Fibroblast of peridontal ligament (primary cell): Measurements from ENCODE around the gene WWC2.
"Not testable (repeated sequence)": the region's sequence is repeated elsewhere in the genome, so short reads cannot be mapped to it uniquely, and the experiment has no call there.

Source experiments
- DNase-seq: peaks from one replicate; pipeline ENCODE4 v3.0.0-alpha.2; 2010; ENCODE audit errors: extremely low read depth

WWC2 gene

GRCh38 chr4:183299464-183299863 is 200.4 kb downstream of the WWC2 start:
- DNase-seq = no peak

GRCh38 chr4:183300070-183300469 is 201.0 kb downstream of the WWC2 start:
- no peak for DNase-seq

DNA sequence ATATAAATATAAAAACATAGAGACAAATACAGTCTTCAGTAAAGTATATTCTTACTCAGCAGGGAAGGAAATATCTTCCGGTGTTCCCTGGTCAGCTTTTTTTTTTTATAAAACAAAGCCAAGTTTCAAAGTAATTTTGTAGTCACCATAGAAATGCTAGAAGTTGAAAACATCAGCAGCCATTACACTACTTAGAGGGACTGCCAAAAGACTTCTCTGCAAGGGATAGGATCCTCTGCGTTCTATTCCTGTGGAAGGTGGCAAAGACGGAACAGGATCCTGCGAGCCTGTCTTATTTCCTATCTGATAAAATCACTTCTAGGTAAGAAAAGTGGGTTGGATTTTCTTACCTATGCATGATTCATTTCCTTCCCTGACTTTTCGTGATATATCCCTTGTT is 201.6 kb downstream of the WWC2 start:
- no peak for DNase-seq

DNA sequence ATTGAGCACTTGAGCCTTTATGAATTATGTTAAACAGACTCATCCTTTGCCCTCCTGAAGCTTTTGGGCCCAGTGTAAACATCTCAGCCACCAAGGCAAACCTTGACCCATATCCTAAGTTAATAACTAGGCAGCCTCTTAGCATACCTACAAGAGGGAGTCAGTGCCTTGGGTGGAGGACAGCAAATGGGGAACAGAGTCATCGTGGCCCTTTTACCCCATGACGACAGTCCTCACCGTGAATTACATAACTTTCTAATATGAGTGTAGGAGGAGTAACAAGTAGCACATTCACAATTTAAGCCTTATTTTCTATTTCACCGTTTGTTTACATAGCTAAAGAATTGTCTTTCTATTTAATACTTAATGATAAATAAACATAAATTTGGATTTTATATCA is 204.2 kb downstream of the WWC2 start:
- no peak for DNase-seq

DNA sequence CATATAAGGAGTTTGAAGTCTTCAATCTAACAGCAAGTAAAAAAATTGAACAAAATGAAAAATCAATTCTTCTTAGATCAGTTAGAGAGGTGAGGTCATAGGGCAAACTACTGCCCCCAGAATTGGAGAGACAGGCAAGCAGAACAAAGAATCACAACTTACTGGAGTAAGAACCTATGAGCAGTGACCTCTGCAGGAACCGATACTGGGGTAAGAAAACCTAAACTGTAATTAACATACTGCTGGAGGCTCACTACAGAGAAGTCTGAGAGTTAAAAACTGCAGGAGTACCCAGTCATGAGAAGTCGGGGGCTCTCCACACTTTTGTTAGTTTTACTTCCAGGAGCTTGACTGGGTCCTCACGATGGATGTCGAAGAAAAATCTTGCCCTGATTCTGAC is 205.0 kb downstream of the WWC2 start:
- no peak for DNase-seq

- DNase-seq = no peak
These were observed 205.5 kb downstream of the WWC2 start for GRCh38 chr4:183304538-183304937.

- no peak for DNase-seq
These were observed 207.8 kb downstream of the WWC2 start for GRCh38 chr4:183306811-183307210.

DNA sequence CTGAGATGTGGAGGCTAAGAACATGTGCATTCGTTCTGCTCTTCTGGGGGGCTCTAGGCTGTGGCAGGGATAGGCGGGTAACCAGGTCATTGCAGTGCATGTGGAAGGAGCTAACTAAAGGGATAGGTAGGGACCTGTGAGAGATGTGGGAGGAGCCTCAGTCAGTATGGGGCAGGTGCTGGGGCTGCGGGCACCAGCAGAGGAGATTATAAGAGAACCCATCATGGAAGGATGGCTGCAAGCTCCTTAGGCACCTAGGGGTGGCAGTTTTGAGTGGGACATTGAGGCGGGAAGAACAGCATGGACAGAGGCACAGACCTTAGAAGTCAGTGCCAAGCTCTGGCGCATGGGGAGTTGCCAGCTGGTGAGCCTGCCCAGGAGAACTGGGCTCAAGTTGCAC is 213.8 kb downstream of the WWC2 start:
- no peak for DNase-seq

DNA sequence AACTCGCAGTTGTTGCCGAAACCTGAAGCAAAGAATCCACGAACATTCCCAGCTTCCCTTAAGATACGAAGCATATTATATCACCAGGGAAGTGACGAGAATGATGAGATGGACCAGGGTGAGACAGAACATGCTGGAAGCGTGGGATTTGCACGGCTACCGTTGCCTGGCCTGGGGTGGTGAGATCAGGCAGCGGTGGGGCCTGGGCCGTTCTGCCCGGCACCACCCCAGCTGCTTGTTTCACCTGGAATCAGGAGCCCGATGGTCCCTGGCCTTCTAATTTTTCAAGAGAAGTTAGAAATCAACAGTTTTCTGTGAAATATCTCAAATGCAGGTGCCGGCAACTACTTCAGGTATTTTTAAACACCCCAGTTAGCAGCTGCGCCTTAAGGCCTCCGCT is 215.3 kb downstream of the WWC2 start:
- no peak for DNase-seq

- no peak for DNase-seq
These were observed 215.7 kb downstream of the WWC2 start for GRCh38 chr4:183314806-183315205.

DNA sequence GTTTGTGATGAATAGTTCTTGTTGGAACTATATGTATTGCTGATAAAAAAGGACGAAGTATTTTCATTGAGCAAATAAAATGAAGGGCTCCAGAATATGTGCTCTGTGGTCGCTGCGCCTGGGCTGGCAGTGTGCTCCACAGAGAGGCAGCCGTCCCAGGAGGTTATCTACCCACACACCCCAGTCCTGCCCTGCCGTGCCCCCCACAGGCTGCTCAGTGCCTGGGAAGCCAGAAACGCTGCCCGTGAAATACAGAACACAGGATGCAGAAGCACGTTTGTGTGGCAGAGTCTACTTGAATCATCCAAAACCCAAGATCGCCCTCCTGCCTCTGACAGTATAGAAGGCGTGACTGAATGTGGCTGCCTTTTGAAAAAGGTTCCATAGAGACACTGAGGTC is 219.6 kb downstream of the WWC2 start:
- DNase-seq = no peak

DNA sequence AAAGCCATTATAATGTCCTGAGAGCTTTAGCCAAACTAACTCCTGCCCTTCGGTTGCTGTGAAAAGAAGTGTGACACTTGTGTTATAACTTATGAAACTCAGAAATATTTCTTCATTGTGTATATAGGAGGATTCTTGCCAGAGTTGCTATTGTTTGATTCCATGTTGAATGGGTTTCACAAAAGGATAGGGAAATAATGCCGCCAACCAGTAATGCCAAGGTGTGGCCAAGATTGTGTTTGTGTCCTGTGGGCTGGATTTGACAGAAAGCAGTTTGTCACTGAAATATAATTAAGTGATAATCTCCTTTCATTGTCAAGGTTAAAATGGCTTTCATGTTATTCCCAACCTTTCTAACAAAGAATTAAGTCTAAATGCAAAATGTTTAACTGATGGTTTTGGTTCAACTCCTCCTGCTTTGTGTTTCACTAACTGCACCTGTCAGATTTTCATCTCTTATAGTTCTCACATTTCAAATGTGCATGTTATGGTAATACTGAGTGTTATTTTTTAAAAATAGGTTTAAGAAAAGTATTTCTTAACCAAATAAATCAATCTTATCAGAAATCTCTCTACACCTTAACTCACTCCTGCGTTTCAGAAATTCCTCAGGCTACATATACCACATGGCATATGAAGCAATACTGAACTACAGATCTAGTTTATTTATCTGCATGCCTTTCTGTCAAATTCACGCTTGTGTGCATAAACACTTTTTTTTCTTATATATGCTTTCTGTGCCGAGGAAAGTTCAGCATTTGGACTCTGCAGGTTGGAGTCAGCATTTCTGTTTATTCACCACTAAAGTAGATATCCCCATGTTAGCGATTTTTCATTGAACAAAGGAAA is 221.4 kb downstream of the WWC2 start, which contains the start of gene CLDN22:
Gene CLDN22, minus strand, starts transcription at position 66 of the 849 bp plus-strand sequence. Its CDS starts 58 bp downstream, at position 8.
- no peak for DNase-seq

- DNase-seq = no peak
These were observed 222.0 kb downstream of the WWC2 start for GRCh38 chr4:183321079-183321478.

DNA sequence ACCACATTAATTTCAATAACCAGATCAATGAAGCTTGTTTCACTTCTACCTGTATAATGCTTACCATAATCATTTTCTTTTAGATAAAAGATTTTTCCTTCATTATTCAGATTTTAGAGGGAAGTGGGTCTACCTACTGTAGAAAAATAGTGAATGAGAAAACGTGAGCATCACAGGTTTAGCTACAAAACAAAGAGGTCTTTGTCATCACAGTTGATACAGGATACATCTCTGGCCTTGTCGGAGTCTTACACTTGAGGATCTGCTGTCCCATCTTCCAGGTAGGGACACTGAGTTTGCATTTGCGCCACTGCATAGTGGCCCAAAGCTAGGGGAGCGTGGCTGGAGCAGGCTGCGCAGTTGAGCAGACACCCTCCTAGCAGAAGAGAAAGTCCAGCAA is 222.5 kb downstream of the WWC2 start:
- DNase-seq = no peak

GRCh38 chr4:183322326-183322725 is 223.3 kb downstream of the WWC2 start, which contains the start of gene CLDN24:
CLDN24 (minus strand) TSS chr4:183322426; CDS start chr4:183322426, 0 bp downstream.
- no peak for DNase-seq

DNA sequence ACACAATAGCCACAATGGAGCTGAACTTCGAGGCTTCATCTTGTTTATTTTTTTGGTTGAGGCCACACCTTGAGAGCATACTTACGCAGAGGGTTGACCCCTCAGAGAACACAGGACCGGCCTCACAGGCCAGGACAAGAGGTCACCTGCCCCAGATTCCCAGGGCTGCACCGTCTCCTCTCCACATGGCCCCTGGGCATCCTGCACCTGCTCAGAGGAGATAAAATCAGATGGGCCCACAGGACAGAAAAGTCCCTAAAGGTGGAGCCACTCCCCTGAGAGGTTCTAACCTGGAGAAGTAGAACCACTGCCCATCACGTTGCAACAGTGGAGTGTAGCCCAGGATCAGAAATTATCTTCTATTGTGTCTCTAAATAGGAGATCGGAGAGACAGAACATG is 224.2 kb downstream of the WWC2 start:
- DNase-seq = no peak

DNA sequence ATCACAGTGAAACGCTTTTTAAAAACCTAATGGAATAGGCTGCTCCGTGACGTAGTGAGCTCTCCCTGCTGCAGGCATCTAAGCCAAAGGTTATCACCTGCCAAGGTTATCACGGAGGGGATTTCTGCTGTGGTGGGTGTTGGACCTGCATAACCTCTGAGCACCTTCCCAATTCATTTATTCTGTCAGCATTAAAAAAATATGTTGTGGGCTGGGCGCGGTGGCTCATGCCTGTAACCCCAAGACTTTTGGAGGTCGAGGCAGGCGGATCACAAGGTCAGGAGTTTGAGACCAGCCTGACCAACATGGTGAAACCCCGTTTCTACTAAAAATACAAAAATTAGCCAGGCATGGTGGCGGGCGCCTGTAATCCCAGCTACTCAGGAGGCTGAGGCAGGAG is 225.0 kb downstream of the WWC2 start:
- not testable (repeated sequence) for DNase-seq

- DNase-seq = no peak
These were observed 225.6 kb downstream of the WWC2 start for GRCh38 chr4:183324619-183325018.

DNA sequence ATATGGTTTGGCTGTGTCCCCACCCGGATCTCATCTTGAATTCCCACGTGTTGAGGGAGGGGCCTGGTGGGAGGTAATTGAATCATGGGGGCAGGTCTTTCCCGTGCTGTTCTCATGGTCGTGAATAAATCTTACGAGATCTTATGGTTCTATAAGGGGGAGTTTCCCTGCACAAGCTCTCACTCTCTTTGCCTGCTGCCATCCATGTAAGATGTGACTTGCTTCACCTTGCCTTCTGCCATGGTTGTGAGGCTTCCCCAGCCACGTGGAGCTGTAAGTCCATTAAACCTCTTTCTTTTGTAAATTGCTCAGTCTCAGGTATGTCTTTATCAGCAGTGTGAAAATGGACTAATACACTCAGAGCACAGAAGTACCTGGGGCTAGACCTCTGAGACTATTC is 227.3 kb downstream of the WWC2 start:
- not testable (repeated sequence) for DNase-seq

DNA sequence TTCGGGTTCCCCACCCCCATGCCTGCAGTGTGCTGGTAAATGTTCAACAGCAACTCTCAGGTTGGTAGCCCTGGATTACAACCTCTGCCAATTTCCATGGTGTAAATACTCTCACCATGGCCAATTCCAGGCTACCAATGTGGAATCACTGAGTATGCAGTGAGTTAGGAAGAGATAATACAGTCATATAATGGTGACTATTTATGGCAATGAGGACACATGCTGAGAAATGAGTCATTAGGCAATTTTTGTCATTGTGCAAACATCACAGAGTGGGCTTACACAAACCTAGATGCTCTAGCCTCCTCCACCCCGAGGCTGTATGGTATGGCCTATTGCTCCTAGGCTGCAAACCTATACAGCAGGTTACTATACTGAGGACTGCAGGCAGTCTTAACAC is 227.8 kb downstream of the WWC2 start:
- DNase-seq = no peak

GRCh38 chr4:183327827-183328226 is 228.8 kb downstream of the WWC2 start:
- DNase-seq = no peak

GRCh38 chr4:183328832-183329231 is 229.8 kb downstream of the WWC2 start:
- DNase-seq = no peak

DNA sequence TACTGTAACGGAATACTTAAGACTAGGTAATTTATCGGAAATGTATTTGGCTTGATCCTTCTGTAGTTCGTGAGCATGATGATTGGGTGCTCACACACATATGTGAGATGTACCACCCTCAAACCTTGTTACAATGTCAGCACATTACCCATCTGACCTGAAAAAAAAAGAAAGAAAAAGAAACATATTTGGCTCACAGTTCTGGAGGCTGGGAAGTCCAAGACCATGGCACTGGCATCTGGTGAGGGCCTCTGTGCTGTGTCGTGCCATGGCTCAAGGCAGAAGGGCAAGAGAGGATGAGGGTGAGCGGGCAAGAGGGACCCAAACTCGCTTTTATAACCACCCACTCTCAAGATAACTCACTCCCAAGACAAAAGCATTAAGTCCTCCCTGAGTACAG is 230.2 kb downstream of the WWC2 start:
- no peak for DNase-seq
